ENCODE data around the gene NRG2. TPM values are rescaled to one million over a fixed set of nuclear protein-coding genes. Genes with fewer than 3 reads are reported as not detected.

NRG2 gene
- polyA plus RNA-seq, 1 experiment = not detected

DNA sequence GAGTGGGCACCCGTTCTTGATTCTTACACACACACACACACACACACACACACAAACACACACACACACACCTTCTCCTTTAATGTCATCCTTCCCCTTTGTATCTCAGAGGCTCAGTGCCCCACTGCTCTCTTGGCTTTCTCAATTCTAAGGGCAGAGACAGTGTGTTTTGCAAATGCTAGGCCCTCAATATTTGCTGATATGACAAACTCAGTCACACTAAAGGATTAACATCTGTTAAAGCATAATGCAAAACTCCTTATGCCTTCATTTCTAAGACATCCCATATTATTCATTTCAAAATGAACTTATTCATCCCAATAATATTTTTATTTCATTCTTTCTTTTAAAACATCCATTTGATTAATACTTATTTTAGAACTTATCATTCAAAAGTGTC, 8.9 kb upstream of the NRG2 start:
- CTCF ChIA-PET = no interaction called here
- Histone ChIP-seq H3K36me3 (ENCODE audit: control insufficient read depth, insufficient read depth, low read length) (no peaks in the 10 kb centered on the region), H3K27me3 (ENCODE audit: control insufficient read depth, insufficient read depth, low read length) (peaks cover 11% of the 10 kb centered on the region), H3K4me3 (ENCODE audit: low read depth, low read length) (no peak overlapping the region)
- TF ChIP-seq, protein P1, sequence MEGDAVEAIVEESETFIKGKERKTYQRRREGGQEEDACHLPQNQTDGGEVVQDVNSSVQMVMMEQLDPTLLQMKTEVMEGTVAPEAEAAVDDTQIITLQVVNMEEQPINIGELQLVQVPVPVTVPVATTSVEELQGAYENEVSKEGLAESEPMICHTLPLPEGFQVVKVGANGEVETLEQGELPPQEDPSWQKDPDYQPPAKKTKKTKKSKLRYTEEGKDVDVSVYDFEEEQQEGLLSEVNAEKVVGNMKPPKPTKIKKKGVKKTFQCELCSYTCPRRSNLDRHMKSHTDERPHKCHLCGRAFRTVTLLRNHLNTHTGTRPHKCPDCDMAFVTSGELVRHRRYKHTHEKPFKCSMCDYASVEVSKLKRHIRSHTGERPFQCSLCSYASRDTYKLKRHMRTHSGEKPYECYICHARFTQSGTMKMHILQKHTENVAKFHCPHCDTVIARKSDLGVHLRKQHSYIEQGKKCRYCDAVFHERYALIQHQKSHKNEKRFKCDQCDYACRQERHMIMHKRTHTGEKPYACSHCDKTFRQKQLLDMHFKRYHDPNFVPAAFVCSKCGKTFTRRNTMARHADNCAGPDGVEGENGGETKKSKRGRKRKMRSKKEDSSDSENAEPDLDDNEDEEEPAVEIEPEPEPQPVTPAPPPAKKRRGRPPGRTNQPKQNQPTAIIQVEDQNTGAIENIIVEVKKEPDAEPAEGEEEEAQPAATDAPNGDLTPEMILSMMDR (IDR thresholded peaks at IDR 0.05; ENCODE audit: insufficient read depth, low read depth, low read length) = no peak
- POLR2A ChIA-PET = no interaction called here
- DNase-seq (ENCODE audit: low read depth) = no peak

DNA sequence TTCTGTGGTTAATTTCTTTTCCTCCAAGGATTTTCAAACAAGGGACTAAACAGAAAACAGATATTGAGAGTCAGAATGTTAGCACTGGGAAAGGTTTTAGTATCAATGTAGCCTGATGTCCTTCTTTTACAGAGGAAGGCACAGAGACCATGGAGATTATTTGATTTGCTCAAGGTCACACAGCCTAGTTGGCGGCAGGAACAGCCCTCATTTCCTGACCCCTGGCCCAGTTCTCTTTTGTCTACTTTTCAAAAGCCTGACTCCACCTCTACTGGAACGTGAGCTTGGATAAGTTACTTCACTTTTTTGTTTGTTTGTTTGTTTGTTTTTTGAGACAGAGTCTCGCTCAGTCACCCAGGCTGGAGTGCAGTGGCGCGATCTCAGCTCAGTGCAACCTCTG, 6.6 kb upstream of the NRG2 start:
- CTCF ChIA-PET = interaction anchor here (0.8 kb wide), 1 partner anchor 10 kb away, joined by 3 read pairs; no protein-coding TSS in a partner anchor
- Histone ChIP-seq H3K36me3 (ENCODE audit: control insufficient read depth, insufficient read depth, low read length) (no peaks in the 10 kb centered on the region), H3K27me3 (ENCODE audit: control insufficient read depth, insufficient read depth, low read length) (peaks cover 16% of the 10 kb centered on the region), H3K4me3 (ENCODE audit: low read depth, low read length) (no peak overlapping the region)
- TF ChIP-seq, protein P1 (IDR thresholded peaks at IDR 0.05; ENCODE audit: insufficient read depth, low read depth, low read length) = no peak
- POLR2A ChIA-PET = no interaction called here
- DNase-seq (ENCODE audit: low read depth) = no peak

DNA sequence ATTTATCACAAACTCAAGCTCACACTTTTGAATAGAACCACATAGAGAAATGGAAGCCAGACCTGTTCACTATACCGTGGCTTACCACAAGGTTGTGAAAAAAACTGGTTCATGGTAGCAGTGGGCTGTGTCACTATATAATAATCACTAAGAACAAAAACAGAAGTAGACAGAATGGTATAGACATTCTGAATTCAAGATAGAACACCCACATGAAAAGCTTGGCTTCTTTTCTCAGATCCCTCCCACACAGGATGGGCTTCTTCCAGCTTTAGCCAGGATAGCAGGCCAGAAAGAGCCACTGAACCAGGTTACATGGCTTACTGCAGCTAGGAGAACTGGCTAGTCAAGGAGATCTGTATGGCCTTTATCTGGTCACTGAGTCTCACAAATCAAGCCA, 6.1 kb upstream of the NRG2 start:
- TF ChIP-seq, protein P1 (IDR thresholded peaks at IDR 0.05; ENCODE audit: insufficient read depth, low read depth, low read length) = no peak
- DNase-seq (ENCODE audit: low read depth) = no peak
- peaks cover 16% of the 10 kb centered on the region for H3K27me3 ChIP-seq (ENCODE audit: control insufficient read depth, insufficient read depth, low read length)
- ChIA-PET CTCF (no interaction called here), POLR2A (no interaction called here)
- no peak overlapping the region for H3K4me3 ChIP-seq (ENCODE audit: low read depth, low read length)
- no peaks in the 10 kb centered on the region for H3K36me3 ChIP-seq (ENCODE audit: control insufficient read depth, insufficient read depth, low read length)

DNA sequence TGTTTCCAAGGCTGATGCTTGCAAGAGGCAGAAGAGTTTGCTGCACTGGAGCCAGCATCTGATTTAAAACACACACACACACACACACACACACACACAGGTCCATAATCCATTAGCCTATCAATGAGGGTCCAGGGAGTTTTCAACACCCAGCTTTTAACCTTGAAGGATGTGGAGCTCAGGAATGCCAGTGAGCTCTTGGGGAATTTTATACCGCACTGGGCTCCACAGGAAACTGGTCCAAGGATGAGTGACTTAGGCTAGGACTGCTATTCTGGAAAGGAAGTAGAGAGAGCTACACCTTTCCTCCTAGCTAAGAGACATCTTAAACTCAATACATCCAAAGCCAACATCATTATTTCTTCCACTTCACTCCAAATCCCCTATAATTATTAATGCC, 942 bp upstream of the NRG2 start:
- Histone ChIP-seq H3K36me3 (ENCODE audit: control insufficient read depth, insufficient read depth, low read length) (no peaks in the 10 kb centered on the region), H3K4me3 (ENCODE audit: low read depth, low read length) (no peak overlapping the region), H3K27me3 (ENCODE audit: control insufficient read depth, insufficient read depth, low read length) (peaks cover 10% of the 10 kb centered on the region)
- TF ChIP-seq, protein P1 (IDR thresholded peaks at IDR 0.05; ENCODE audit: insufficient read depth, low read depth, low read length) = no peak
- ChIA-PET CTCF (interaction anchor here (1.2 to 1.9 kb wide), 4 partner anchors 9 to 250 kb away, joined by 3 to 9 read pairs (median 3); no protein-coding TSS in a partner anchor), POLR2A (no interaction called here)
- no peak for DNase-seq (ENCODE audit: low read depth)

DNA sequence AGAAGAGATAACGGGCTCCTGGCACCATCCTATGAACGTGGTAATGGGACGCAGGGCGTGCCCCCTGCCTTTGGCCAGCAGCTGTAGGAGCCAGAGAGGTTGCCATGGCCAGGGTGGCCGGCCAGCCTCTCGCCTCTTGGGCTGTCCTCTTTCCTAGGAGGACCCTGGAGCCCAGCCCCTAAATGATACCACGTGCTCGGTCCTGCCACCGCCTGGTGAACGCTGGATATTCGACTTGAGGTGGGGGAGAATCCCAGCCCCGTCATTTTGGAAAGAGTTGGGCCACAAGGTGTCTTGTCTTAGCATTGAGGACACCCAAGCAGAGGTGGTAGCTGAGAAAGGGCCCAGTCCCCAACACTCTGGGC, 391 bp upstream of the NRG2 start:
- TF ChIP-seq, protein P1 (IDR thresholded peaks at IDR 0.05; ENCODE audit: insufficient read depth, low read depth, low read length) = no peak
- peak overlapping the region; percentile 57 for H3K4me3 ChIP-seq (ENCODE audit: low read depth, low read length)
- no peak for DNase-seq (ENCODE audit: low read depth)
- peaks cover 10% of the 10 kb centered on the region for H3K27me3 ChIP-seq (ENCODE audit: control insufficient read depth, insufficient read depth, low read length)
- no peaks in the 10 kb centered on the region for H3K36me3 ChIP-seq (ENCODE audit: control insufficient read depth, insufficient read depth, low read length)
- POLR2A ChIA-PET = no interaction called here
- CTCF ChIA-PET = interaction anchor here (0.6 to 1.9 kb wide), 7 partner anchors 10 to 250 kb away, joined by 3 to 9 read pairs (median 3); no protein-coding TSS in a partner anchor

All from BJ (cell line).